NT2/D1 (cell line): ENCODE results near the gene FUT2.

Experiments
- YY1 ChIP-seq: IDR thresholded peaks from 2 replicates; pipeline ENCODE4 v1.6.1; 2011; ENCODE audit not compliant: insufficient read length, insufficient read depth
- ZNF274 ChIP-seq: IDR thresholded peaks from 2 replicates; pipeline ENCODE4 v1.6.1; 2011; ENCODE audit warnings: mild to moderate bottlenecking, low read depth, low read length

DNA sequence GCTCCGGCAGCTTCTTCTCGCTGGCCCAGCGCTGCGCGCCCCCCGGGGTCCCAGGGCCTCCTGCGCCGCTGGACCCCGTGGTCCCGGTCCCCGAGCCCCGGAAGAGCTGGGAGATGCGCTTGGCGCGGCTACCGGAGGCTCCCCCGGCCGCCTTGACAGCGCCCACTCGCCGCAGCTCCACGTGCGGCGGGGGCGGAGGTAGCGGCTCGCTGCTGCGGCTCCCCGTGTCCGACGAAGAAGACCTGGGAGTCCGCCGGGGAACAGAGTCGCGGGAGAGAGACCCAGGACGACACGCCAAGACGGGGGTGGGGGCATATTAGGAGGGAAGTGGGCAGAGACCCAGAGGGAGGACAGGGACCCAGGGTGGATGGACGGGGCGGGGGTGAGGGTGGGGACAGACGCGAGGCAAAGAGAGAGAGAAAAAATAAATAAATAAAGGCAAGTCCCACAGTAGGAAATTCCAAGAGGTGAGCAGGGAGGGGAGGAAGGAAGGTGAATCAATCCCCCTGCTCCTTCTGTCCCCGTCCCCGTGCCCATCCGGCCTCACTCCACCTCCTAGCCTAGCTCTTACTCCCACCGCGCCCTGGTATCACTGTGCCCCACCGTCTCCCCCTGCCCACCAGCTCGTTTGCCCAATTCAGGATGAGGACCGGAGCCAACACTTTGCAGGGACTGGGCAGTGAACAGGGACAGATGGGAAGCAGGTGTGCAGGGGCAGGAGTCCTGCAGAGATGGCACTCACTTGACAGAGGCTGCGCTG is 43.8 kb downstream of the FUT2 start:
- TF ChIP-seq ZNF274: no peak
- no peak for TF ChIP-seq YY1
